ENCODE data around the gene ASMTL. TPM values are rescaled to one million over a fixed set of nuclear protein-coding genes. Genes with fewer than 3 reads are reported as not detected.
"Not testable (repeated sequence)": the region's sequence is repeated elsewhere in the genome, so short reads cannot be mapped to it uniquely, and the experiment has no call there.

Gene ASMTL
- total RNA-seq = 10 to 100 TPM; 27.1 to 29.6 TPM

GRCh38 chrX:1452516-1453394 is at the start of gene ASMTL:
TSS of gene ASMTL (minus strand) at chrX:1452909. CDS start at chrX:1452840, 69 bp downstream.
- ChIA-PET CTCF (no interaction called here), POLR2A (no interaction called here)

GRCh38 chrX:1502241-1502640 is 49.5 kb upstream of the ASMTL start:
- CTCF ChIA-PET = no interaction called here
- POLR2A ChIA-PET = no interaction called here

- ChIA-PET POLR2A (no interaction called here), CTCF (no interaction called here)
Measured at GRCh38 chrX:1500701-1501624, 48.3 kb upstream of the ASMTL start.

GRCh38 chrX:1496076-1496475 is 43.4 kb upstream of the ASMTL start:
- ChIA-PET CTCF (no interaction called here), POLR2A (no interaction called here)

- CTCF ChIA-PET = no interaction called here
Measured at GRCh38 chrX:1493877-1494510, 41.3 kb upstream of the ASMTL start.

GRCh38 chrX:1493412-1493811 is 40.7 kb upstream of the ASMTL start:
- CTCF ChIA-PET = no interaction called here

More at GRCh38 chrX:1493877-1494510, 41.3 kb upstream of the ASMTL start:
- POLR2A ChIA-PET = no interaction called here

GRCh38 chrX:1492421-1493012 is 39.8 kb upstream of the ASMTL start:
- ChIA-PET POLR2A (no interaction called here), CTCF (no interaction called here)

More at GRCh38 chrX:1493412-1493811, 40.7 kb upstream of the ASMTL start:
- POLR2A ChIA-PET = no interaction called here

- ChIA-PET CTCF (no interaction called here), POLR2A (no interaction called here)
Measured at GRCh38 chrX:1491851-1492349, 39.2 kb upstream of the ASMTL start.

GRCh38 chrX:1491248-1491647 is 38.5 kb upstream of the ASMTL start:
- CTCF ChIA-PET, POLR2A ChIA-PET: not testable (repeated sequence)

- CTCF ChIA-PET, POLR2A ChIA-PET: not testable (repeated sequence)
Measured at GRCh38 chrX:1490723-1491122, 38.0 kb upstream of the ASMTL start.

- CTCF ChIA-PET, POLR2A ChIA-PET: not testable (repeated sequence)
Measured at GRCh38 chrX:1489354-1489753, 36.6 kb upstream of the ASMTL start.

GRCh38 chrX:1488745-1489144 is 36.0 kb upstream of the ASMTL start:
- CTCF ChIA-PET = no interaction called here
- POLR2A ChIA-PET = no interaction called here

GRCh38 chrX:1488141-1488540 is 35.4 kb upstream of the ASMTL start:
- CTCF ChIA-PET = no interaction called here
- POLR2A ChIA-PET = no interaction called here

GRCh38 chrX:1487401-1487800 is 34.7 kb upstream of the ASMTL start:
- ChIA-PET POLR2A (no interaction called here), CTCF (no interaction called here)

GRCh38 chrX:1486749-1487361 is 34.1 kb upstream of the ASMTL start:
- CTCF ChIA-PET = no interaction called here
- POLR2A ChIA-PET = no interaction called here

- CTCF ChIA-PET = no interaction called here
- POLR2A ChIA-PET = no interaction called here
Measured at GRCh38 chrX:1486177-1486576, 33.5 kb upstream of the ASMTL start.

GRCh38 chrX:1485033-1485432 is 32.3 kb upstream of the ASMTL start:
- CTCF ChIA-PET = no interaction called here

GRCh38 chrX:1484638-1485019 is 31.9 kb upstream of the ASMTL start:
- ChIA-PET POLR2A (no interaction called here), CTCF (no interaction called here)

More at GRCh38 chrX:1485033-1485432, 32.3 kb upstream of the ASMTL start:
- POLR2A ChIA-PET = no interaction called here

GRCh38 chrX:1483843-1484637 is 31.3 kb upstream of the ASMTL start:
- CTCF ChIA-PET = no interaction called here
- POLR2A ChIA-PET = no interaction called here

All from activated CD8-positive, alpha-beta memory T cell treated with anti-CD3 and anti-CD28 coated beads for 36 hours (primary cell).